ENCODE data around the gene LRRFIP2.
"Not testable (repeated sequence)": the region's sequence is repeated elsewhere in the genome, so short reads cannot be mapped to it uniquely, and the experiment has no call there.

The LRRFIP2 gene

DNA sequence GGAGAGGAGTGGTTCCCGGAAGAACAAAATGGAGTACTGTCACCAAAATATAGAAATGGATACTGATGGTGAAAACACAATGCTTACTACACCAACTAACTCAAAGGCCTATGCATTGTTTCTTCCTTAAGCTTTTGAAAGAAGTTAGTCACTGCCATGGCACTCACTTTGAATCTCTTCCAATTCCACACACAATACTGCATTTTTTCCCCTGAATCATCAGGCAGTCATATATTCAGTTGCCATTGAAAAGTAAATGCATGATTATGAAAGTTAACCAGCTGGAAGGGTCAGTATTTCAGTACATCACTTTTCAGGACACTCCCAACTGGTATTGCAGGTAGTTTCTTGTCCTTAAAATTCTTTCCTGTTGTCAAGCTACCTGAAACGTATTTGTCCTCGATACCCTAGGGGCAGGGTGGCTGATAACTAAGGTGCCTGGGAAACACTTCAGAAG is 9.0 kb upstream of the LRRFIP2 start:
- DNase-seq: no peak

DNA sequence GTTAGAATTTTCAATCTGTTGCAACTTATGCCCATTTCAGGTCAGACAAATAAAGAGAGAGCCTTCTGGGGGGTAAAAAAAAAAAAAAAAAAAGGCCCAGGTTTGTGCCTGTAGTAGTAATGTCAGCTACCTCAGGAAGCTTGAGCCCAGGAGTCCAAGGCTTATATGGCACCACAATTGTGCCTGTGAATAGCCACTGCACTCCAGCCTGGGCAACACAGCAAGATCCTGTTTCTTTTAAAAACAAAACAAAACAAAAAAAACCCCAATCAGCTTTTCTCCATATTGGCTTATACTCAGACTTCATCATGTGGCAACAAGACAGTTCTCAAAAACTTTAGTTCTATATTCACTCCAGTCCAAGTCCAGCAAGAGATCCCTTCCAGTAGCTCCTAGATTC is 8.4 kb upstream of the LRRFIP2 start:
- DNase-seq: no peak

DNA sequence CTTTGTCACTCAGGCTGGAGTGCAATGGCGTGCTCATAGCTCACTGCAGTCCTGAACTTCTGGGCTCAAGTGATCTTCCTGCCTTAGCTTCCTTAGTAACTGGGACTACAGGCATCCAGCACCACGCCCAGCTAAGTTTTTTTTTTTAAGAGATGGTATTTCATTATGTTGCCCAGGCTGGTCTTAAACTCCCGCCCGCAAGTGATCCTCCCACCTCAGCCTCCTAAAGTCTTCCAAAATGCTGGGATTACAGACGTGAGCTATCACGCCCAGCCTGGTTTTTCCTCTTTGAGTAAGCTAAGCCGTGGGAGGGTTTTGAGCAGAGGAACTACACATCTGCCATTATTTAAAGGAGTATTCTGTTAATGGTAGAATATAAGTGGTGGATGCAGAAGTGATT is 7.4 kb upstream of the LRRFIP2 start:
- DNase-seq: no peak

DNA sequence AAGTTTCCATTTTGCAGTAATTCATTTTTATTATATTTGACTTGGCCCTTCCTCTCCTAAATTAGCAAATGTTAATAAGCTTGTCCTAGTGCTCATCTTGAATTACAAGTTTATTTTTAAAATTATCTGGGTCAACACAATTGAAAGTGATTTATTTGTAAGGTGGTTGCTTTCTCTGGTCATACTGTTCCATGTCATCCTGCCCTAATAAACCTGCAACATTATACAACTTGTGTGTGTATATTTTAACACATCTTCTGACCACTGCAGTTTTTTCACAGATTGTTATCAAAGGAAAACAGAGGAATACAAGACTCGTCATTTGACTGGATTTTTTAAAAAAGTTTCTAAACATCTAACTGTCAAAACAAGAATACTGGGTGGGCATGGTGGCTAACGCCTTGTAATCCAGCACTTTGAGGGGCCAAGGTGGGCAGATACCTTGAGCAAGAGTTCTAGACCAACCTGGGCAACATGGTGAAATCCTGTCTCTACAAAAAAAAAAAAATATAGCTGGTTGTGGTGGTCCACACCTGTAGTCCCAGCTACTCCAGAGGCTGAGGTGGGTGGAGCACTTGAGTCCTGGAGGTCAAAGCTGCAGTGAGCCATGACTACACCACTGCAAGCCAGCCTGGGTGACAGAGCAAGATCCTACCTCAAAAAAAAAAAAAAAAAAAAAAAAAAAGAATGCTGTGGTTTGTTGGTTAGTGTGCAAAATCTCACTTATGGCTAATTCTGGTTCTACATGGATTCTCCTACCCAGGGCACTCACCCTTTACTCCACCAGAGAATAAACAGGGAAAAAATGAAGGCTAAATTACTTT is 5.0 kb upstream of the LRRFIP2 start:
- DNase-seq: no peak

DNA sequence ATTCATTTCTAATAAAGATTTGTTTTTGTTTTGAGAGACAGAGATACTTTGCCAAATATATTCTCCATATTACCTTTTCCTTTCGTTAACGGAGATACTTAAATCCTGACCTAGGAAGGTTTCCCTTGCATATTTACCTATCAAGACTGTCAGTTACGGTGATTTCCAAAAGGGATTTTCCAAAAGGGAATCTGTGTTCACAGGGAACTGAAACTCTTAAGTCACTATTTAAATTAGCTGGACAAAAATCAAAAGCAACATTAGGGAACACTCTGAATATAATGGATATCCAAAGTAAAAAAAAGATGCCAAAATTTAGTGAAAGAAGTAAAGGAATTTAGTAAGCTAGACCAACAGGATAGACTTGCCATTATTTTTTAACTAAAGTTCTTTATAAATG is 576 bp downstream of the LRRFIP2 start:
- DNase-seq: no peak

DNA sequence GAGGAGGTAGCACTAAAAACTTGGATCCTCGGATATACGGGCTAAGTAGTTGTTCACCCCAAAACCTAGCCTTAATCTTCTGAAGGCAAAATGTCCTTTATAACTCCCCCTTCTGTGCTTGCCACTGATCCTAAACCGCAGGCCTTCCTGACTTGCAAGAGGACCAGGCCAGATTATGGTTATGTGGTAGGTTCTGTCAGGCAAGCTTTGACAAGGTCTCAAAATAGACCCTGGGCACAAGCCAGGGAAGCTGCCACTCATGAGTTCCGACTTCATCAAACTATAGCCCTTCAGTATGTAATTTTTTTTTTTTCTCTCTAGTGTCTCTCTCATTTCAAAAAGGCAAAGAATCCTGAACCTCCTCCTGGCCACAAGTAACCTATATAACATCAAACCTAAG is 3.2 kb downstream of the LRRFIP2 start:
- DNase-seq: no peak

DNA sequence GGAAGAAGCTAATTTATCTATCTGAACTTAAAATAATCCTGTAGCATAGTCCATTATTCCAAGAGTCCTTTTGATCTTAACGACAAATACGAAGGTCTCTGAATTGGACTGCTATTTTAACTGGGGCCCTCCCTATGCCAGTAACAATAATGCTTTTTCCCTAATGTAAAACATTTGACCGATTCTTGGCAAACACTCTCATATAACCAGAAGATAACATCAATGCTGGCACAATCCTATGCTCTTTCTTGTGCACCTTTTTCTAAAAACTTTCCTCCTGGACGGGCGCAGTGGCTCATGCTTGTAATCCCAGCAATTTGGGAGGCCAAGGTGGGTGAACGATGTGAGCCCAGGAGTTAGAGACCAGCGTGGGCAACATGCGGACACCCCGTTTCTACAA is 3.9 kb downstream of the LRRFIP2 start:
- no peak for DNase-seq

DNA sequence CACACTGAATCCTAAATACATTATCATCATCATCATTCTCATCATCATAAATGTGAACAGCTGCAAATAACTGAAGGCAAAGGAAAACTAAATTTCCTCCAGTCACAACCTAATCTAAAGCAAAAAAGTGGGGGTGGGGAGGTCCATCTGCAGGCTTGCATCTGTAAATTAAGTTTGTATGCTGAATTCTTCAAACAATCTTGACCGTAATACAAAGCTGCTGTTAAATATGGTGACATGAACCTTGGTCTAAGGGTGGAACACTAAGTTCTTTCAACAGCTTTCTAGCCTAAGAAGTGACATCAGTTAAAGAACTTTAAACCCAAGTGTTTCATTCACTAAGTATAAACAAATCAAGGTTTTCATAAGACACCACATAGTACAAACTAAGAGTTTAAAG is 4.3 kb downstream of the LRRFIP2 start:
- no peak for DNase-seq

DNA sequence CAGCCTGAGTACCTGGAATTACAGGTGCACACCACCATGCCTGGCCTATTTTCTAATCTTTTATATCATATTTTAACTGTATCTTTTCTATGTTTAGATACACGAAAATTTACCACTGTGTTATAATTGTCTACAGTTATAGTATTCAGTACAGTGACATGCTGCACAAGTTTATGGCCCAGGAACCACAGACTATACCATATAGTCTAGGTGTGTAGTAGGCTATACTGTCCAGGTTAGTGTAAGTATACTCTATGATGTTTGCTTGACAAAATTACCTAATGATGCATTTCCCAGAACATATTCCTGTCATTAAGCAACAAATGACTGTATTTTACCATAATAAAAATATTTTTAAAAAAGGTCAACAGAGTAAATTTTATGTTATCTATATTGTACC is 5.5 kb downstream of the LRRFIP2 start:
- DNase-seq: no peak

DNA sequence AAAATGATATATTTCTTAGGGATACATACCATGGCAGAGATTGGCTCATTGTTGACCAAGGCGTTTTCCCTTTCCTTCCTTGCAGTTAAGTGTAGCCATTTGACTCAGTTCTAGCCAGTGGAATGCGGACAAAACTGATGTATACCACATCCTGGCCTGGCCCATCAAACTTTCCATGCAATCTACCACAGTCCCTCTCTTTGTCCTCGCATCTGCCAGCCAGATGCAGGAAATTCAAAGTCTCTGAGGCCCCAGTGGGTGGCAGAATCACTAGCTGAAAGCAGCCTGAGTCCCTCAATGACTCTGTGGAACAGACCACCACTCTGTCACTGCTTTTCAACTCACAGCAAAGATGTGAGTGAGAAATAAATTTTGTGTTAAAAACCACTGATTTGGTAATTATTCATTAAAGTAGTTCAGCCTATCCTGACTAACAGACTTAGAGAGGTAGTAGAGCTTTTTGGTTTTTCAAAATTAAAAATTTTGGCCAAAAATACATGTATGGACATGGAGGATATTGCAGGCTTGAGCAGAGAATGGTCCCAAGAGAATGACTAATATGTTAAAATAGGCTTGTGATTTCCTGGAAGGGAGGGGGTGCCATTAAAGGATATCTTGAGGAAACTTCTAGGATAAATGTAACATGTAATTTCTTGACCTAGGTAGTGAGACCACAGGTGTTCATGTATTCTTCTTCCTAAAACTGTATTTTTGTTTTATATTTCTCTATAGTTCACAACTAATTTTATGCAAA is 10.9 kb downstream of the LRRFIP2 start:
- no peak for DNase-seq

DNA sequence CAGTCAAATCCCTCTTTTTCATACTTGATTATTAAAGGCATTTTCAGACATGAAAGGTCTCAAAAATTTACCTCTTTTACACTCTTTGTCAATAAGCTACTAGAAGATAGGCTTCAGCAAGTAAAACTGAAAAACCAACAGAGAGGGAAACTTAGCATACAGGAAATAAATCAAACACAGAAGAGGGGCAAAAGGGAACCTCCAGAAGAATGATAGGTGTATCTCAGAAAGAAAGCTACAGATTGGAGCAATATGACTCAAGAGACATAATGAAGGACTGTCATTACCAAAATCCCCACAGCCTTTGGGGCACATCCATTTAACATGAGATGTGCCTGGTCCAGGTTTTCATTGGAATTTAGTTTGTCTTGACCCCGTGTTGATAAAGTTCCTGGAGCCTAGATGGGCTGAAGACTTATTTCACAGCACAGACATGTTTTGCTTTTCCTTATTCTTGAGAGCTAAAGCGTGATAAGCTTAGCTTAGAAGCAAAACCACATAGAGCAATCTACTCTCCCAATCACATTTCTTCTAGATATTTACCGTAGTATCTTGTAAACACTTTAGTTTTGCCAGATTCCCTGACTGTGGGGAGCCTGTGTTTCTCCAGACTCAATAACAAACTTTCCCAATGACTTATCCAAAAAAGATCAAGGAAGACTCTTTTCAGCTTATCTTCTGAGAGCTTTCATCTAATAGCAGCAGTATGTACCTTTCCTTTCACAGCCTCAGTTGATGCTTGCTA is 11.7 kb downstream of the LRRFIP2 start:
- no peak for DNase-seq

DNA sequence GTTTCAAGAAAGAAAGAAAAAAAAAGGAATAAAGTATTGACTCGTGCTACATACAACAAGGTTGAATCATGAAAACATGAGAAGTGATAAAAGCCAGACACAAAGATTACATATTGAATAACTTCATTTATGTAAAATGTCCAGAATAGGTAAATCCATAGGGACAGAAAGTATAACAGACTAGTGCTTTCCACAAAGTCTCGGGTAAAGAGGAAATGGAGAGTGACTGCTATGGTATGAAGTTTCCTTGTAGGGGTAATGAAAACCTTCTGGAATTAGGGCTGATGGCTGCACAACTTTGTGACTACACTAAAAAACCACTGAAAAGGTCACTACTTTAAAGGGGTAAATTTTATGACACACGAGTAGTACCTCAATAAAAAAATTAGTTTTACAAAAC is 13.0 kb downstream of the LRRFIP2 start:
- no peak for DNase-seq

DNA sequence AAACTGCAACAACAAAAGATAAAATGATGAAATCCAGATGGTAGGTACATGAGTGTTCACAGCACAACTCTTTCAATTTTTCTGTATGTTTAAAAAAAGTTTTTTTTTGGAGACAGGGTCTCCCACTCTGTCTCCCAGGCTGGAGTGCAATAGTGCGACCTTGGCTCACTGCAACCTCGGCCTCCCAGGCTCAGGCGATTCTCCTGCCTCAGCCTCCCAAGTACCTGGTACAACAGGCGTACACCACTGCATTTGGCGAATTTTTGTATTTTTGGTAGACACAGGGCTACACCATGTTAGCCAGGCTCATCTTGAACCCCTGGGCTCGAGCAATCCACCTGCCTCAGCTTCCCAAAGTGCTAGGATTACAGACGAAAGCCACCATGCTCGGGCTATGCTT is 18.6 kb downstream of the LRRFIP2 start:
- no peak for DNase-seq

DNA sequence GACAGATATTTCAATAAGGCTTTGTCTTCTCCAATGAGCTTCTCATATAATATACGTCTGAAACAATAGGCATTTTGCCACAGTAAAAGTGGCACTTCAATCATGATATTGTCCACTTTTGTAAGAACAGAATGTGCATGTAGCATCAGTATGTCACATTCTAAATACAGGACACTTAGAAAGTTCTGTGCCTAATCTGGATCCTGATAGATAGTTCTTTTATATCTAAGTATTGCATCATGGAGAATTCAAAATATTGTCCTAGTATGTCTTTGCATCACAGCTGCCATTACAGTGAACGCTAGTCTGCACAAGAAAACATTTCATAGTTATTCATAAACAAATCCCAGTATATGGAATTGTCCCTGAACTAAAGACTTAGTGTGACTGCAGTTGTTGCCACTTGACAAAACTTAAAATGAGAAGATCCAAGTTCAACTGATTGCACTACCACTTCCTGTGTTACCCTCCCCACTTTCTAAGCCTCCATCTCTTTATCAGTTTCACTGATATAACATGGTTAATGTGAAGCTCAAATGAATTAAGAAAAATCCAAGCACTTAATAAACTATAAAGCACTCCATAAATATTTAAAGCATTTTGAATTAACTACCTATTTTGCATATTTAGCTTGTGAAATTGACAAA is 19.6 kb downstream of the LRRFIP2 start:
- no peak for DNase-seq

DNA sequence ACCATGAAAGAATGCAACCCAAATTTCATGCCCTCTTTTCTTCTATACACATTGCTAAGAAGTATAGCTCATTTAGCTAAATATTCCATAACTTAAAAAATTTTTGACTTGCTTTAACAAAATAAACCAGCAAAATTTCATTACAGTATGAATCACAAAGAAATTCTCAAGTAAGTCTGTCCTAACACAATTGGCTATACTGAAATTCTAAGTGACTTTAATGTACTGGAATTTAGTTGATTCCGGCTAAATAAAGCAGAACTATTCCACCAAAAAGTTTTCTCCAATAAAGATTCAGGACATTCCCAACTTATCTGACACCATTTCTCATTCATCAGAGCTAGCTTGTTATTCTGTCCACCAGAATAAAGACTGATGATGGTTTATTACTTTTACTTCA is 23.8 kb downstream of the LRRFIP2 start:
- DNase-seq: no peak

DNA sequence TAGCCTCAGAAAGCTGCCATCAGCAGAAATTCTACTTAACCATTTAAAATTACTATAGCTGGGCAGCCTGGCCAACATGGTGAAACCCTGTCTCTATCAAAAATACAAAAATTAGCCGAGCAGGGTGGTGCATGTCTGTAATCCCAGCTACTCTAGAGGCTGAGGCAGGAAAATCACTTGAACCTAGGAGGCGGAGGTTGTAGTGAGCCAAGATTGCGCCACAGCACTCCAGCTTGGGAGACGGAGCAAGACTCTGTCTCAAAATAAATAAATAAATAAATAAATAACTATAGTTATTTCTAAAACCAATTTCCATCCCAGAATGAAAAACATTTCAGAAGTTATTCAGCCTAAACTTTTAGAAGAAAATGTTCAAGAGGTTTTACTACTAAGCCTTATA is 25.1 kb downstream of the LRRFIP2 start:
- DNase-seq: no peak

DNA sequence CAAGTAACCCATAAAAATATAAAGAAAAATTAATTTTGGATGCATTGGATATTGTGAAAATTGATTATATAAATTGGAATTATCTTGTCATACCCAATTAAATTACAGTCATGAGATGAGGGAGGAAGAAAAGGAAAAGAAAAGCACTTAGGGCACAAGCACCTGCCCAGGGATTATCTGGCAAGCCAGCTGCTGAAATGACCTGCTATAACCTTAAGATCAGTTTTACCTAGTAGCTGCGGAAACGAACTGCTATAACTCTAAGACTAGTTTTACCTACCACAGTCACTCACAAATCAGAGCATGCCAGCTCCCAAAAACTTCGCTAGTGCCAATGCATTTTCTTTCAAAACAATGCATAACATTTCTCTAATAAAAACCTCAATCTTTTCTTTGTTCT is 26.2 kb downstream of the LRRFIP2 start:
- no peak for DNase-seq

DNA sequence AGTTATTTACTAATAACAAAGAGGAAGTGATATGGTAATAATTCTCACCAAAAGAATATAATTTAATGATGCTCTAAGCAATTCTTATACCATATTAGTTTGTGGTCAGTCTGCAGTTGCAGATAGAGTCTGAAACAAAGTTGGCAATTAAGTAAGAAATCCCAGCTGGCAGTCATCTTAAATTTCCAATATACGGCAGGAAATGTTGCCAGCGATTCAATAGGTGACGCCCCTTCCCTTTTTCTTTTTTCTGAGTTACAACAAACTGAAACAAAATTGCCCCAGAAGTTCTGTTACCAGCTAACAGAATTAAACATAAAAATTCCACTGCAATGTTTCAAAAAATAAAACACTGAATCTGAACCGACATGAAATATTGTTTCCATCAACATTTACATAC is 26.7 kb downstream of the LRRFIP2 start:
- no peak for DNase-seq

DNA sequence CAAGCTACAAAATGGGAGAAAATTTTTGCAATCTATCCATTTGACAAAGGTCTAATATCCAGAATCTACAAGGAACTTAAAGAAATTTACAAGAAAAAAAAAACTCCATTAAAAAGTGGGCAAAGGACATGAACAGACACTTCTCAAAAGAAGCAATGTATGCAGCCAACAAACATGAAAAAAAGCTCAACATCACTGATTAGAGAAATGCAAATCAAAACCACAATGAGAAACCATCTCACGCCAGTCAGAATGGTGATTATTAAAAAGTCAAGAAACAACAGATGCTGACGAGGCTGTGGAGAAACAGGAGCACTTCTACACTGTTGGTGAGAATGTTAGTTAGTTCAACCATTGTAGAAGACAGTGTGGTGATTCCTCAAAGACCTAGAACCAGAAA is 27.5 kb downstream of the LRRFIP2 start:
- not testable (repeated sequence) for DNase-seq

DNA sequence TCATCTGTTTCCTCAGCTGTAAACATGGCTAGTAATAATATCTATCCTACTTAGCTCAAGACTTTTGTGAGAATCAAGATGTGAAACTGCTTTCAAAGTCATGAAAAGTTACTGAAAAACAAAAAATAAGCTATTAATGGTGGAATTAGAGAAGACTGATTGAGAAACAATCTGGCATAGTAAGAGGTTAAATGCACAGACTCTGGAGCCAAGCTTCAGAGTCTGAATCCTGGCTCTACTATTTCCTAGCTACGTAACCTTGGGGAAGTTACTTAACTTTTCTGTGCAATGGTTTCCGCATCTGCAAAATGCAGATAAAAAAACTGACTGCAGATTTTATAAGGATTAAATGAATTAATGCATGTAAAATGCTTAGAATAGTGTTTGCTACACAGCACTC is 28.8 kb downstream of the LRRFIP2 start:
- DNase-seq: no peak

DNA sequence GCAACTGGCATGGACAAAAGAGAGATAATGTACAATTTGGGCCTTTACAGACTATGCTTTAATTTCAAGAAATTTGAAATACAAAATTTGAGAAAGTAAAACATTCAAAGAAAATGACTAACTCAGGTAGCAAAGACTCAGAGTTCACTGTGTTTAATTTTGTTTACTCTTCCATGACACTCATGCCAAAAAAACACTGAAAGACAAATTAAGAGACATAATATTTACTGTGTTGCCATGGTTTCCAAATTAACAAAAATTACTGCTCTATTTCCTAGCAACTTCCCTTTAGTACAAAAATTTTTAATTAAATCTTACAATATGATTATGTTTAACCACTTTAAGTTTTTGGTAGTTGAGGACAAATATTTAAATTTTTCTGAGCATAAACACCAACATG is 29.6 kb downstream of the LRRFIP2 start:
- DNase-seq: no peak

DNA sequence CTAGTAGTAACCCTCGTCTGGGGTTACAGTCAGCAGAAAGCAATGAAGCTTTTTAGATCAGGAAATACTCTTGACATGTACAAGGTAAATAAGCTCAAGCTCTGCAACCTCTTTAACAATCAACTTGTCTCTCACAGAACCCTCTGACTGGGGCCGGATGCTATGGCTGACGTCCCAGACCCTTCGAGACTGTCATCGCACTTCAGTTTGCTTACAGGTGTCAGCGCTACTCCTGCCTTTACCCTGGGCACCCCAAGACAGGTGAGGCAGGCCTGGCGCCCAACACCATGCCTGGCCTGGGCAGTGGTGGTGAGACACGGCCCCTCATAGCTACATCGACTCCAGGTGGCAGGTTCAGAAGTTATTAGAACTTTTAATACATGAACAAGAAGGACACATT is 30.6 kb downstream of the LRRFIP2 start:
- DNase-seq: no peak

DNA sequence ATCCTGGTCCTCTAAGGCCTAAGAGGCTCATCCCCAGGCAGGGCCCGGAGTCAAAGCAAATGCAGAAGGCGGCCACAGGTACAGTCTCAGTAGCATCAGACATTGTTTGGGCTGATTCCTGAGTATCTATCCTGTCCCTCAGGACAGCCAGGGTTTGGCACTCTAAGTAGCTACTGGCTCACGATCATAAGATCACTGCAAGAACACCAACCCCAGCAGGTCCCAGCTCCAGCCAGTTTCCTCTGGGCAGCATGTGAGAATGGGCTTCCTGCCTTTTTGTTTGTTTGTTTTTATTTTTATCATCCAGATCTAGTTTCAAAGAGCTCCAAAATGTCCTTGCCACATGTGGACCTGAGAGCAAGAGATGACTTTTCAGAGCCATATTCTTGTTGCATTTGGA is 32.7 kb downstream of the LRRFIP2 start:
- DNase-seq: no peak
